Measurements from ENCODE around the gene LPCAT4.

LPCAT4 gene

DNA sequence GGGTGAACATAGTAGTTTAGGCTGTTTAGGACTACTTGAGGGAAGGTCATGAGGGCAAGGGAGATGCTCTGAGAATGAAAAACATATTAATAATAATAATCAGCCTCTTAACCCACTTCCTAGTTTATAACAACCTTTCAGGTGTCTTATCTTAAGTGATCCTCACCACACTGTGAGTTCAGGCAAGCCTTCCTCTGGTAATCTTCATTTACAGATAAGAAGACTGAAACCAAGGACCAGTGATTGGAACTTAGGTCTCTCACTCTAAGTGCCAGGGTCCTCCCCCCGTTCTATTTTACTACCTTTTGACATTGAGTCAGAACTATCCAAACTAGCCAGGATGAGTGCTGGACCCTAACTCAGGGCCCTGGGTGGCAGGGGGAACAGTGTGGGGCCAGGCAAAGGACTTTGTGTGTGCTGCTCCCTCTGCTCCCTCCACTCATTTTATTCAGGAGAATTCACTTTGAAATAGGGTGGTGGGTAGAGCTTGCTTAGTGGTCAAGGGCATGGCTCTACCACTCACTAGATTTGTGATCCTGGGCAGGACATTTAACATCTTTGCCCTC, 18.2 kb downstream of the LPCAT4 start:
- no peak for TF ChIP-seq TAF1 (IDR thresholded peaks at IDR 0.05; ENCODE audit: low read depth)
- no peak for TF ChIP-seq YY1 (IDR thresholded peaks at IDR 0.05; ENCODE audit: low read depth)
- no peak for TF ChIP-seq EGR1 (IDR thresholded peaks at IDR 0.05)
- TF ChIP-seq TEAD4 (IDR thresholded peaks at IDR 0.05), result no peak

- TF ChIP-seq, protein P1, sequence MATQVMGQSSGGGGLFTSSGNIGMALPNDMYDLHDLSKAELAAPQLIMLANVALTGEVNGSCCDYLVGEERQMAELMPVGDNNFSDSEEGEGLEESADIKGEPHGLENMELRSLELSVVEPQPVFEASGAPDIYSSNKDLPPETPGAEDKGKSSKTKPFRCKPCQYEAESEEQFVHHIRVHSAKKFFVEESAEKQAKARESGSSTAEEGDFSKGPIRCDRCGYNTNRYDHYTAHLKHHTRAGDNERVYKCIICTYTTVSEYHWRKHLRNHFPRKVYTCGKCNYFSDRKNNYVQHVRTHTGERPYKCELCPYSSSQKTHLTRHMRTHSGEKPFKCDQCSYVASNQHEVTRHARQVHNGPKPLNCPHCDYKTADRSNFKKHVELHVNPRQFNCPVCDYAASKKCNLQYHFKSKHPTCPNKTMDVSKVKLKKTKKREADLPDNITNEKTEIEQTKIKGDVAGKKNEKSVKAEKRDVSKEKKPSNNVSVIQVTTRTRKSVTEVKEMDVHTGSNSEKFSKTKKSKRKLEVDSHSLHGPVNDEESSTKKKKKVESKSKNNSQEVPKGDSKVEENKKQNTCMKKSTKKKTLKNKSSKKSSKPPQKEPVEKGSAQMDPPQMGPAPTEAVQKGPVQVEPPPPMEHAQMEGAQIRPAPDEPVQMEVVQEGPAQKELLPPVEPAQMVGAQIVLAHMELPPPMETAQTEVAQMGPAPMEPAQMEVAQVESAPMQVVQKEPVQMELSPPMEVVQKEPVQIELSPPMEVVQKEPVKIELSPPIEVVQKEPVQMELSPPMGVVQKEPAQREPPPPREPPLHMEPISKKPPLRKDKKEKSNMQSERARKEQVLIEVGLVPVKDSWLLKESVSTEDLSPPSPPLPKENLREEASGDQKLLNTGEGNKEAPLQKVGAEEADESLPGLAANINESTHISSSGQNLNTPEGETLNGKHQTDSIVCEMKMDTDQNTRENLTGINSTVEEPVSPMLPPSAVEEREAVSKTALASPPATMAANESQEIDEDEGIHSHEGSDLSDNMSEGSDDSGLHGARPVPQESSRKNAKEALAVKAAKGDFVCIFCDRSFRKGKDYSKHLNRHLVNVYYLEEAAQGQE (IDR thresholded peaks at IDR 0.05; ENCODE audit: low read depth), result no peak
- TF ChIP-seq TCF12 (IDR thresholded peaks at IDR 0.05; ENCODE audit: low read depth) (no peak), CREB1 (IDR thresholded peaks at IDR 0.05; ENCODE audit: low read depth) (no peak), TEAD4 (IDR thresholded peaks at IDR 0.05) (no peak), RAD21 (IDR thresholded peaks at IDR 0.05; ENCODE audit: low read depth) (no peak), FOXM1 (IDR thresholded peaks at IDR 0.05; ENCODE audit: borderline replicate concordance, low read depth) (no peak), YY1 (IDR thresholded peaks at IDR 0.05; ENCODE audit: low read depth) (no peak), EGR1 (IDR thresholded peaks at IDR 0.05) (no peak), TAF1 (IDR thresholded peaks at IDR 0.05; ENCODE audit: low read depth) (no peak), EP300 (IDR thresholded peaks at IDR 0.05; ENCODE audit: borderline replicate concordance) (no peak), ZBTB7A (IDR thresholded peaks at IDR 0.05; ENCODE audit: low read depth) (no peak), NFIC (IDR thresholded peaks at IDR 0.05) (no peak), CEBPB (IDR thresholded peaks at IDR 0.05) (no peak)
- TF ChIP-seq, protein P2, sequence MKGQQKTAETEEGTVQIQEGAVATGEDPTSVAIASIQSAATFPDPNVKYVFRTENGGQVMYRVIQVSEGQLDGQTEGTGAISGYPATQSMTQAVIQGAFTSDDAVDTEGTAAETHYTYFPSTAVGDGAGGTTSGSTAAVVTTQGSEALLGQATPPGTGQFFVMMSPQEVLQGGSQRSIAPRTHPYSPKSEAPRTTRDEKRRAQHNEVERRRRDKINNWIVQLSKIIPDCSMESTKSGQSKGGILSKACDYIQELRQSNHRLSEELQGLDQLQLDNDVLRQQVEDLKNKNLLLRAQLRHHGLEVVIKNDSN (IDR thresholded peaks at IDR 0.05), result no peak
- TF ChIP-seq, protein P3, sequence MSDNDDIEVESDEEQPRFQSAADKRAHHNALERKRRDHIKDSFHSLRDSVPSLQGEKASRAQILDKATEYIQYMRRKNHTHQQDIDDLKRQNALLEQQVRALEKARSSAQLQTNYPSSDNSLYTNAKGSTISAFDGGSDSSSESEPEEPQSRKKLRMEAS (IDR thresholded peaks at IDR 0.05), result no peak
Observed at GRCh38 chr15:34347951-34348638, 18.9 kb downstream of the LPCAT4 start.

DNA sequence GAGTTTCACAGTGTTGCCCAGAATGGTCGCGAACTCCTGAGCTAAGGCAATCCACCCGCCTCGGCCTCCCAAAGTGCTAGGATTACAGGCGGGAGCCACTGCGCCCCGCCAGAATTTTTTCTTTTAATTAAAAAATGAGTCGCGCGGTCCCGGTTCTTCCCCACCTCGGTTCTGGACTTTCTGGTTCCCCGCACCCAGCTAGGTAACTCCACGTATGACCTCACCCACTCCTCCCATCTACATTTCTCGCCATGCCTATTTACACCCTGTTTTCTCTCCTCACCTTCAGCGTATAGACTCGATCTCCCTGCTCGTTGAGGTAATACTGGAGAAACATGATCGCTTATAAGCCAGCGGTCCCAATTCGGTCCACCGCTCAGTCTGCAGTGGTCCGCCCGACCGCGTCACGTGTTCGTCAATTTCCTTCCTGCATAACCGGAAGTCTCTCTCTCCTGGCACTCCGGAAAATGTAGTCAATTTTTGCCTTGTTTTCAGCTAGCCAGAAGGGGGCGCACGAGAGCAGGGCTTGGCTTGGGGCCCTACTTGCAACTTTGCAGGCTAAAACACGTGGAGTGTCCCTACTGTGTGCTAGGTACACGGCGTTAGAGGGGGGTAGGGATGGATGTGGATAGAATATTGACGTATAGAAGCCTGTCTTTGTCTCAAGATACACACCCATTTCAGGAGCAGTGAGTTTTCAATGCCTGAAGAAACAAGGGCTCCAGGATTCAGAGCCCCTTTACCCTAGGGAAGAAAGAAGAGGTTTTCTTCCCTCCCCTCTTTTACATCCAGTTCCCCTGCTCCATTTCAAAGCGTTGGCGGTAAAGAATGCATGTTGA, 24.0 kb downstream of the LPCAT4 start, which contains the start of the genes NOP10 and NUTM1:
TSS of gene NOP10 (minus strand) at position 400 of the 839 bp plus-strand sequence. CDS start at position 337, 63 bp downstream.
TSS of gene NUTM1 (plus strand) at position 579 of the 839 bp plus-strand sequence. CDS start 382 bp downstream, outside the sequence.
- TF ChIP-seq NFIC (IDR thresholded peaks at IDR 0.05), result peak; percentile 71
- TF ChIP-seq YY1 (IDR thresholded peaks at IDR 0.05; ENCODE audit: low read depth), result peak; percentile 52; the same call in 1 of the 2 replicates
- TF ChIP-seq, protein P3 (IDR thresholded peaks at IDR 0.05), result peak; percentile 95
- peak; percentile 48; the same call in 1 of the 2 replicates for TF ChIP-seq TCF12 (IDR thresholded peaks at IDR 0.05; ENCODE audit: low read depth)
- TF ChIP-seq TEAD4 (IDR thresholded peaks at IDR 0.05), result peak; percentile 36
- no peak for TF ChIP-seq EGR1 (IDR thresholded peaks at IDR 0.05)
- peak; percentile 77 for TF ChIP-seq TAF1 (IDR thresholded peaks at IDR 0.05; ENCODE audit: low read depth)
- TF ChIP-seq EP300 (IDR thresholded peaks at IDR 0.05; ENCODE audit: borderline replicate concordance), result no peak; the same call in 1 of the 2 replicates
- peak; percentile 83 for TF ChIP-seq RAD21 (IDR thresholded peaks at IDR 0.05; ENCODE audit: low read depth)
- TF ChIP-seq, protein P1 (IDR thresholded peaks at IDR 0.05; ENCODE audit: low read depth), result no peak
- TF ChIP-seq, protein P2 (IDR thresholded peaks at IDR 0.05), result peak; percentile 99
- TF ChIP-seq CREB1 (IDR thresholded peaks at IDR 0.05; ENCODE audit: low read depth), result peak; percentile 48

- TF ChIP-seq CEBPB (IDR thresholded peaks at IDR 0.05) (no peak), YY1 (IDR thresholded peaks at IDR 0.05; ENCODE audit: low read depth) (no peak)
Observed at GRCh38 chr15:34341381-34342212, 25.4 kb downstream of the LPCAT4 start.
